ENCODE results near the gene AEN.

The AEN gene

DNA sequence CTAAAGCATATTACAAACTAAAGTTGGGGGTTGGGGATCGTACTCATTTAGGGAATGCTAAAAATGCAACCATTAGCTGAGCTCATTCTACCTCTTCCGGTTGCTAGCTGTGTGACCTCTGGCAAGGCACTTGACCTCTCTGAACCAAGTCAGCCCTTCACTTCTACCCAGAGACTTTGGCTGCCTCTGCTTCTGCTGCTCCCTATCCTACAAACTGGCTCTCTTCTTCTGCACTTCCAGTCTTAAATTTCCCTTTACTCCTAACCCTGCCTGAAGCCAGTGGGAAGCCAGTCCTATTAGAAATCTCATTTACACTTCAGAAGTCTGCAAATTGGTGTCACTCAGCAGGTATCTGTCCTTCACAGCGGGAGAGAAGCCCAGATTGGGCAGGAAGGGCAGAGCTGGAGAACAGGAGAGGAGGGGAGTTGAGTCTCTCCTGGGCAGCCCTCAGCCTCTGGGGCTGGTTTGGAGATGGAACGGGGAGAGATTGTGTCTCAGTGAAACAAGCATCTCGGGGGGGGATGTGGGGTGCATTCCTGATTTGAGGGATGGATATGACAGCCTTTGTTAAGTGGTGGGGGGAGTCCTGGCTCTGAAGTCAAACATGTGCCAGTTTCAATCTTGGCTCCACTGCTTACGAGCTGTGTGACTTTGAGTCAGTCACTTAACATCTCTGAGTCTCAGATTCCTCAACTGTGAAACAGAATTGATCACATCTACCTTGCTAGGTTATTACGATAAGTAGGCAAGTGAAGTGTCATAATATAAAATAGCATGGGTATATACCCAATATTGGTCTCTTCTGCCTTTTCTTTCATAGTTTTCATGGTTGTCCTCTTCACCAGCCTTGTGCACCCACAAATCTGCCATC, 7.8 kb upstream of the AEN start:
- DNase-seq (ENCODE audit: extremely low read depth, low read depth): no peak
- TF ChIP-seq, protein P1, sequence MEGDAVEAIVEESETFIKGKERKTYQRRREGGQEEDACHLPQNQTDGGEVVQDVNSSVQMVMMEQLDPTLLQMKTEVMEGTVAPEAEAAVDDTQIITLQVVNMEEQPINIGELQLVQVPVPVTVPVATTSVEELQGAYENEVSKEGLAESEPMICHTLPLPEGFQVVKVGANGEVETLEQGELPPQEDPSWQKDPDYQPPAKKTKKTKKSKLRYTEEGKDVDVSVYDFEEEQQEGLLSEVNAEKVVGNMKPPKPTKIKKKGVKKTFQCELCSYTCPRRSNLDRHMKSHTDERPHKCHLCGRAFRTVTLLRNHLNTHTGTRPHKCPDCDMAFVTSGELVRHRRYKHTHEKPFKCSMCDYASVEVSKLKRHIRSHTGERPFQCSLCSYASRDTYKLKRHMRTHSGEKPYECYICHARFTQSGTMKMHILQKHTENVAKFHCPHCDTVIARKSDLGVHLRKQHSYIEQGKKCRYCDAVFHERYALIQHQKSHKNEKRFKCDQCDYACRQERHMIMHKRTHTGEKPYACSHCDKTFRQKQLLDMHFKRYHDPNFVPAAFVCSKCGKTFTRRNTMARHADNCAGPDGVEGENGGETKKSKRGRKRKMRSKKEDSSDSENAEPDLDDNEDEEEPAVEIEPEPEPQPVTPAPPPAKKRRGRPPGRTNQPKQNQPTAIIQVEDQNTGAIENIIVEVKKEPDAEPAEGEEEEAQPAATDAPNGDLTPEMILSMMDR (IDR thresholded peaks at IDR 0.05; ENCODE audit: low read depth, low read length): no peak

GRCh38 chr15:88615303-88616107, 5.6 kb upstream of the AEN start:
- DNase-seq (ENCODE audit: extremely low read depth, low read depth): no peak
- TF ChIP-seq, protein P1 (IDR thresholded peaks at IDR 0.05; ENCODE audit: low read depth, low read length): no peak

DNA sequence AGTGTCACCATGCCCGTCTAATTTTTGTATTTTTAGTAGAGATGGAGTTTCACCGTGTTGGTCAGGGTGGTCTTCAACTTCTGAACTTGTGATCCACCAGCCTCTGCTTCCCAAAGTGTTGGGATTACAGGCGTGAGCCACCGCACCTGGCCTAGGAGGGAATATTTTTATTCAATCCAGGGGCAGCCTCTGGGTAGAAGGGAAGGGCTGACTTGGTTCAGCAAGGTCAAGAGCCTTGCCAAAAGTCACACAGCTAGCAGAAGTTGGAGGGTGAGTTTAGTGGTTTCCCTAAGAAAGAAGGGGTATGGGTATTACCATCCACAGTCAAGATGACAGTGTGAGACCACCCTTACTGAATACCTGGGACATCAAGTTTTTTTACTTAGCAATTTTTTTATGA, 4.9 kb upstream of the AEN start:
- no peak for DNase-seq (ENCODE audit: extremely low read depth, low read depth)
- TF ChIP-seq, protein P1 (IDR thresholded peaks at IDR 0.05; ENCODE audit: low read depth, low read length): no peak

GRCh38 chr15:88617031-88617722, 4.0 kb upstream of the AEN start:
- no peak for DNase-seq (ENCODE audit: extremely low read depth, low read depth)
- TF ChIP-seq, protein P1 (IDR thresholded peaks at IDR 0.05; ENCODE audit: low read depth, low read length): no peak

DNA sequence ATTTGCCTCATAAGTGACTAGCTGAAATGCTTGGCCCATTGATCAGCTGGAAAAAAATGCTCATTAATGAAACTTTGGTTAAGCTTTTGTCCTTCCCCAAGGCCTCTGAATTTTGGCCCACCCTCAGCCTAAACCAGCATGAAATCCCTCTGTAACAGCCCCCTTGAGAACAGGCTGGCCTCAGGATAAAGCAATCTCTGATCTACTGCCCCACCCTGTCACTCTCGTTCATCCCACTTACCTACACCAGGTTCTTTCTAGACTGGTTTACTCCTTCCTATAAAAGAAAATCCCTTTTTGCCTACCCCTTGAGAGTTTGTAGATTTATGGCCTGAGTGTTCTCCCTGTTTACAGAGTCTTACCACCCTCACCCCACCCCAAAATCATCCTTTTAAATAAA, 3.4 kb upstream of the AEN start:
- TF ChIP-seq, protein P1 (IDR thresholded peaks at IDR 0.05; ENCODE audit: low read depth, low read length): no peak
- no peak for DNase-seq (ENCODE audit: extremely low read depth, low read depth)

- no peak for DNase-seq (ENCODE audit: extremely low read depth, low read depth)
- TF ChIP-seq, protein P1 (IDR thresholded peaks at IDR 0.05; ENCODE audit: low read depth, low read length): no peak
Observed at GRCh38 chr15:88618686-88619085, 2.5 kb upstream of the AEN start.

Measured in AG09319 (cell line).